ENCODE results near the gene NMRAL1.

The NMRAL1 gene

GRCh38 chr16:4487955-4488498 lies 13.6 kb upstream of the NMRAL1 start:
- peak; percentile 69 for ATAC-seq
- no peak for TF ChIP-seq TOX (CRISPR knock-in tag; IDR thresholded peaks at IDR 0.05; ENCODE audit: borderline replicate concordance)
- peak; percentile 37; the same call in 1 of the 2 replicates for TF ChIP-seq ISL1 (CRISPR knock-in tag; IDR thresholded peaks at IDR 0.05)

- TF ChIP-seq POU6F1 (CRISPR knock-in tag; IDR thresholded peaks at IDR 0.05; ENCODE audit: borderline replicate concordance, low read depth): no peak
- no peak for TF ChIP-seq GLIS3 (CRISPR knock-in tag; IDR thresholded peaks at IDR 0.05)
- no peak for TF ChIP-seq PATZ1 (CRISPR knock-in tag; IDR thresholded peaks at IDR 0.05; ENCODE audit: borderline replicate concordance)
- no peak for TF ChIP-seq ISL1 (CRISPR knock-in tag; IDR thresholded peaks at IDR 0.05)
- no peak for TF ChIP-seq ZNF70 (CRISPR knock-in tag; IDR thresholded peaks at IDR 0.05)
- no peak for TF ChIP-seq CSRNP3 (CRISPR knock-in tag; IDR thresholded peaks at IDR 0.05)
- no peak for TF ChIP-seq CSDC2 (CRISPR knock-in tag; IDR thresholded peaks at IDR 0.05)
- TF ChIP-seq TCF4 (CRISPR knock-in tag; IDR thresholded peaks at IDR 0.05; ENCODE audit: borderline replicate concordance): no peak
- no peak for ATAC-seq
These were observed 11.9 kb upstream of the NMRAL1 start for GRCh38 chr16:4486126-4486893.

- TF ChIP-seq RARB (CRISPR knock-in tag; IDR thresholded peaks at IDR 0.05) (no peak), CSDC2 (CRISPR knock-in tag; IDR thresholded peaks at IDR 0.05) (no peak), ZNF70 (CRISPR knock-in tag; IDR thresholded peaks at IDR 0.05) (no peak), BACH2 (CRISPR knock-in tag; IDR thresholded peaks at IDR 0.05; ENCODE audit: borderline replicate concordance) (no peak)
- ATAC-seq: no peak
These were observed 7.5 kb upstream of the NMRAL1 start for GRCh38 chr16:4481963-4482362.

- no peak for ATAC-seq
- TF ChIP-seq ISL1 (CRISPR knock-in tag; IDR thresholded peaks at IDR 0.05) (no peak), CSDC2 (CRISPR knock-in tag; IDR thresholded peaks at IDR 0.05) (no peak), BACH2 (CRISPR knock-in tag; IDR thresholded peaks at IDR 0.05; ENCODE audit: borderline replicate concordance) (no peak), RARB (CRISPR knock-in tag; IDR thresholded peaks at IDR 0.05) (no peak), TCF4 (CRISPR knock-in tag; IDR thresholded peaks at IDR 0.05; ENCODE audit: borderline replicate concordance) (no peak), GLIS3 (CRISPR knock-in tag; IDR thresholded peaks at IDR 0.05) (no peak), ESRRG (CRISPR knock-in tag; IDR thresholded peaks at IDR 0.05) (no peak), SNAI2 (CRISPR knock-in tag; IDR thresholded peaks at IDR 0.05) (no peak), TSHZ2 (CRISPR knock-in tag; IDR thresholded peaks at IDR 0.05) (no peak), PPARA (CRISPR knock-in tag; IDR thresholded peaks at IDR 0.05; ENCODE audit: borderline replicate concordance) (no peak)
These were observed 7.1 kb upstream of the NMRAL1 start for GRCh38 chr16:4481526-4481925.

GRCh38 chr16:4477966-4478365 lies 3.5 kb upstream of the NMRAL1 start:
- no peak for ATAC-seq
- TF ChIP-seq PATZ1 (CRISPR knock-in tag; IDR thresholded peaks at IDR 0.05; ENCODE audit: borderline replicate concordance): no peak
- TF ChIP-seq OSR1 (CRISPR knock-in tag; IDR thresholded peaks at IDR 0.05): no peak
- no peak for TF ChIP-seq GLIS3 (CRISPR knock-in tag; IDR thresholded peaks at IDR 0.05)
- no peak for TF ChIP-seq POU6F1 (CRISPR knock-in tag; IDR thresholded peaks at IDR 0.05; ENCODE audit: borderline replicate concordance, low read depth)
- no peak for TF ChIP-seq PPARA (CRISPR knock-in tag; IDR thresholded peaks at IDR 0.05; ENCODE audit: borderline replicate concordance)
- no peak for TF ChIP-seq ARNTL (CRISPR knock-in tag; IDR thresholded peaks at IDR 0.05; ENCODE audit: borderline replicate concordance, low read depth)
- TF ChIP-seq CSDC2 (CRISPR knock-in tag; IDR thresholded peaks at IDR 0.05): no peak
- TF ChIP-seq CREB5 (CRISPR knock-in tag; IDR thresholded peaks at IDR 0.05; ENCODE audit: low read depth): no peak
- TF ChIP-seq BACH2 (CRISPR knock-in tag; IDR thresholded peaks at IDR 0.05; ENCODE audit: borderline replicate concordance): no peak
